Kidney capillary endothelial cell (primary cell): Measurements from ENCODE around the gene EIF3L.

Source experiments
- DNase-seq: peaks from one replicate; pipeline ENCODE4 v3.0.0-alpha.2; 2018; ENCODE audit warnings: low spot score

Gene EIF3L

DNA sequence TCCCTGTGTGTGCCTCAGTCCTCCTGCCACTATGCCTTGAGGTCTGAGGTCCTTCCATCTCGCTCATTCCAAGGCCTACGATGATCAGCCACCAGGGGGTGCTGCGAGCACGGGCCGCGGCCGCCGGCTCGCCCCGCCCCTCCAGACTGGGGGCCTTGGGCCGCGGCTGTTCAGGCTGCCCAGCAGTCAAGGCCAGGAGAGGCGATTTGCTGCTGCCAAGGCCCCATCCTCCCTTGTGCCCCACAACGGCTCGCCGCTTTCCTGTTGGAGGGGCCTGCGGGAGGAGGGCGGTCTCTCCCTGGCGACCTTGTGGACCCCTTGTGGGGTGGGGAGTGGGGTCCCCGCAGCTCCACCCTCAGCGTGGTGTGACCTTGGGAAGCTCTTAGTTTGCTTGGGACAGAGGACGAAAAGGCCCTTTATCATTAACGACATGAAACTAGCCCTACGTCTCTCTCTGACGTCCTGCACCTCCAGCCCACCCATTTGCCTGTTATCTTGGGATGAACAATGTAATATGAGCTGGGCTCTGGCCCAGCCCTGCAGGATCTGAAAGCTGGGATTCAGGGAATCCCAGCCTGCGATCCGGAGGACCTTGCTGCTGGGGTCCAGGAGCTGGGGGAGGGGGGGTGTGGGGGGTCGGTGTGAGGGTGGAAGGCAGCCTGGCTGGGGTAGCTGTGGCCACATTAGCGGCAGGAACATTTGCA is 31.4 kb upstream of the EIF3L start:
- peak; percentile 83 for DNase-seq

GRCh38 chr22:37818409-37819104 is 30.7 kb upstream of the EIF3L start:
- DNase-seq: no peak

- DNase-seq: no peak
These were observed 30.1 kb upstream of the EIF3L start for GRCh38 chr22:37819105-37819433.

- DNase-seq: no peak
These were observed 28.9 kb upstream of the EIF3L start for GRCh38 chr22:37820350-37820749.

GRCh38 chr22:37822079-37822833 is 27.0 kb upstream of the EIF3L start:
- DNase-seq: no peak

DNA sequence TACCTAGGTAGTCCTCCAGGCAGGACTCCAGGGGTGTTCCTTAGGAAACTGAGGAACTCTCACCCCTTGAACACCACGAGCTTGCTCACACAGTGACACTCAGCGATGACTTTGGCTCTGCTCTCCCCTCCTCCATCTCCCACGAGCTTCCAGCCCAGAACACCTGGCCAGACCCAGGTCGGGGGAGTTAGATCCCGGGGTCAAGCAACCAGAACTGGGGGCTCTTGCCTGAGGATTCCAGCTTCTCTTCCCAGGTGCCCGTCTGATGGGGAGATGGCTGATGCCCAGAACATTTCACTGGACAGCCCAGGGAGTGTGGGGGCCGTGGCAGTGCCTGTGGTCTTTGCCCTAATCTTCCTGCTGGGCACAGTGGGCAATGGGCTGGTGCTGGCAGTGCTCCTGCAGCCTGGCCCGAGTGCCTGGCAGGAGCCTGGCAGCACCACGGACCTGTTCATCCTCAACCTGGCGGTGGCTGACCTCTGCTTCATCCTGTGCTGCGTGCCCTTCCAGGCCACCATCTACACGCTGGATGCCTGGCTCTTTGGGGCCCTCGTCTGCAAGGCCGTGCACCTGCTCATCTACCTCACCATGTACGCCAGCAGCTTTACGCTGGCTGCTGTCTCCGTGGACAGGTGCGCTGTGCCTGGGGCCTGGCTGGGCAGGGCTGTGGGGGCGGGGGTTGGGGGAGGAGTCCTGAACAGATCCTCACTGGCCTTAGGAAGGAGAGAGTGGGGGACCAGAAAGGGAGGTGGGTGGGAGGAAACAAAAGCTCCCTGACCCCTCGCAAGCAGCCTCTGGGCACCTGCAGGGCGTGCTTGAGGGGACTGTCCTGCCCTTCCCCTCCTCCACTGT is 25.9 kb upstream of the EIF3L start, which contains the start of gene GALR3:
GALR3 (plus strand) TSS at position 249 of the 852 bp plus-strand sequence; CDS start at position 274, 25 bp downstream.
- DNase-seq: no peak

- no peak for DNase-seq
These were observed 24.3 kb upstream of the EIF3L start for GRCh38 chr22:37824674-37825641.

GRCh38 chr22:37827056-37827455 is 22.2 kb upstream of the EIF3L start:
- no peak for DNase-seq

DNA sequence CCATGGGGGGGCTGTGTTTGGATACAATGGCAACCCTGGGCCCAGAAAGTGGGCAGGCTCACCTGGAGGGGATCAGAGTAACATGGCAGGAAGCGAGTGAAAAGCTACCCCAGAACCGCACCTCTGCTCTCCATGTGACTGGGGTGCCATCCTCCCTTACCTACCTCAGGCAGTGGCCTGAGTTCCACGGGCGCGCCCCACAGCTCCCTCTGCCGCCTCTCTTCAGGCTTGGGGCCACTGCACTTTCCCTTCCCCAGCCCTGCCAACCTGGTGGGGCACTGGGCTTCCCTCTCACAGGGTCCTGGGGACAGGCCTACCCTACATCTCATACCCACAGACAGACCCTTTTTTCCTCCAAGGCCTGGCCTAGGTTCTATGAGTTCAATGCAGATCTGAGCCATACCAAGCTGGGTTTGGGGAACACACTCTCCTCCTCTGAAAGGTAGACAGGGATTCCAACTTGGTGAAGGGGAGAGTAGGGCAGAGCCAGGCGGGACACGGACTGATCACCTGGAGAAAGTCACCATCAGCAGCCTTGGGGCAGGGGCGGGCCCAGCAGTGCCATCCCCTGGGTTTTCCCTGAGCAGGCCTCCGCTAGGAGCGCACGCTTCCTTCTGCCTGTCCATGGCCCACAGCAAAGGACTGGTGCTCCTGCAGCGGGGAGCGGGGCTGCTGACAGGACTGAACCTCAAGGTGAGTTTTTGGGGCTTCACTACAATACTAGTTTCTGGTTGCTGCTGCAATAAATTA is 19.0 kb upstream of the EIF3L start:
- no peak for DNase-seq

- DNase-seq: no peak
These were observed 17.7 kb upstream of the EIF3L start for GRCh38 chr22:37831472-37831871.

GRCh38 chr22:37832022-37832857 is 17.0 kb upstream of the EIF3L start:
- DNase-seq: no peak

DNA sequence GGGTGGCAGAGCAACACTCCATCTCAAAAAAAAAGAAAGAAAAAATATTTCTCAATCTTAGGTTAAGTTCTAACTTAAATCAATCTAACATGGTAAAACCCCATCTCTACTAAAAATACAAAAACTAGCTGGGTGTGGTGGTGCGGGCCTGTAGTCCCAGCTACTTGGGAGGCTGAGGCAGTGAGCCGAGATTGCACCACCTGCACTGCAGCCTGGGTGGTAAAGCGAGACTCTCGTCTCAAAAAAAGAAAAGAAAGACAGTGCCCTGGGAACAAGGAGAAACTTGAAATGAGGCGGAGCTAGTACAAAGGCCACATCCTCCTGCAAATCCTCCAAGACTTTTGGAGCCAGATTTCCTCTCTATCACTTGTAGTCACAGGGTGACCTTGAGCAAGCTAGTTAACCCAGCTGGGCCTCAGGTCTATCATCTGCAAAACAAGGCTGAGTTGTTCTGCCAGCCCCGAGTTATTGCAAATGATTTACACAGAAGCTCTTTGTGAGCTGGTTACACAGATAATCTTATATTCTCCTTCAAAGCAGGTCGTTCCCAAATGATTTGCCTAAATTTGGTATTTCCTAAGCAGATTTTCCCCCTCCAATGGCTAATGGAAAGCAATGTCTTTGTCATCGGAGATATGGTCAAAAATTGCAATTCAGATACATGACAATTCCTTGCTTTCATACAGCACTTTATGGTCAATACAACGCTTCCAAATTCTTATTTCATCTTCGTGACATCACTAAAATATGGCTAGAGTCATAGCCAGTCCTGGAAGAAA is 7.0 kb upstream of the EIF3L start:
- no peak for DNase-seq

- DNase-seq: no peak
These were observed 5.5 kb upstream of the EIF3L start for GRCh38 chr22:37843741-37844089.

GRCh38 chr22:37844904-37845329 is 4.3 kb upstream of the EIF3L start:
- DNase-seq: no peak

DNA sequence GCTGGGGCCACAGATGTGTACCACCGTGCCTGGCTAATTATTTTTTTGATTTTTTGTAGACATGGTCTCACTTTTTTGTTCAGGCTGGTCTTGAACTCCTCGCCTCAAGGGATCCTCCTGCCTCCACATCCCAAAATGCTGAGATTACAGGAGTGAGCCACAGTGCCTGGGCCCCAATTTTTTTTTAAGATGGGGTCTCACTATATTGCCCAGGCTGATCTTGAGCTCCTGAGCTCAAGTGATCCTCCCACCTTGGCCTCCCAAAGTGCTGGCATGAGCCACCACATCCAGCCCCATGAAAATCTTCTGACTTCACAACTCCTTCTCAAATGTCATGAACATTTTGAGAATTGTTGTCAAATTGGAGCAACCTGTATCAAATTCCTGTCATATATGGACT is 2.8 kb upstream of the EIF3L start:
- no peak for DNase-seq

GRCh38 chr22:37848587-37849088 is 581 bp upstream of the EIF3L start:
- DNase-seq: no peak

DNA sequence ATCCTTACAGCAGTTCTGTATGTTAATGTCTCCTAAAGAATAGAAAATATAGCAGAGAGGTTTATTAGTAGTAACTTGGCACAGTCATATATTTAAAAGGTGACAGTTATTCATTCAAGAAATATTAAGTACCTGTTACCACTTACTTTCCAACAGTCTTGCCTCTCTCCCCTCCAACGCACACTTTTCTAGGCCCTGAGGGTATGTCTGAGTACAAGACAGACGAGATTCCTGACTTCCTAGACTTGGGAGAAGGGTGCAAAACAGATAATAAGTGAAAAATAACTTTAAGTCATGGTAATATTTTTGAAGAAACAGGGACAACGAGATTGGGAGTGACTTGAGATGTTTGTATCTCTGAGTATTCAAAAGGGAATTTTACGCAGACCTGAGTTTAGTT is 1.6 kb downstream of the EIF3L start:
- no peak for DNase-seq

GRCh38 chr22:37852418-37852817 is 3.2 kb downstream of the EIF3L start:
- no peak for DNase-seq
